Daoy (cell line): ENCODE results near the gene GRIN2C. TPM values are rescaled to one million over a fixed set of nuclear protein-coding genes. Genes with fewer than 3 reads are reported as not detected.

Experiments used
- DNase-seq: peaks from one replicate; pipeline ENCODE4 v3.0.0-alpha.2; 2015; ENCODE audit warnings: low read depth
- total RNA-seq: library from RNA; depleted of rRNA; stranded (reverse); fragments of >200 nt; shearing (Covaris generic); gene quantifications from 2 replicates; pipeline ENCODE4 v1.2.3, GENCODE V29; 2014; rRNA removed

GRIN2C gene
- total RNA-seq, 1 experiment from 2014 or later = not detected

DNA sequence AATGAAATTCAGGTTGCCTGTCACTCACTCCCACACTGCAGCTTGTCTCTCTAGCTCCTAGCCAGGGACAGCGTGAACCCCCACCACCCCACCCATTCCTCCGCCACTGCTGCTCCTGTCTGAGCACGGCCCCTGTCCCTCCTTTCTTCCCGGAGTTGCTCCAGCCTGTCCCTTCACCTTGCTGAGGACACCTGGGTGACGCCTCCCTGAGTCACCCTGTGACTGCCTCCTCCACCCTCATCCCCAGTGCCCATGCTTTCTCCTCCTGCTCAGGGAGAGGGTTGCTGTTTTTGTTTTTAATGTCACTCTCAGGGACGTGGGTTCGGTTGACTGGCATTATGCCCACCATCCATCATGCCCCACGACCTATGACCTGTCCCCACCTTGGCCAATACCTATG, 57.8 kb downstream of the GRIN2C start:
- DNase-seq = no peak

DNA sequence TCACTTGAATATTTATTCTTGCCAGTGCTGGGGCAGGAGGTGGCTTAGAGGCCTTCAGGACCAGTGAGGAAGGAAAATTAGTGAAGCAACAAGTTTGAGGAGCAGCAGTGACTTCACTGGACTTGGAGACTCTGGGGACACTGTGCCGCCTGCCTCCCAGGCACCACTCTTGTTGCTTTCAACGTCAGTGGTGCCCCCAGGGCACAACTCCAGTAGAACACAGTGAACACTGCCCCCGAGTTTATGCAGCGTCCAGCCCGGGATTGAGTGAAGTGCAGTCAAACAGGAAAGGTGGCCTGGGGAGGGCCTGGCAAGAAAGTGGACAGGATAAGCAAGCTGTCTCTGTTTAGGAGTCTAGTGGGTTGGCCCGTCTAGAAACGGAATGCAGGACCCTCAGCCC, 59.2 kb downstream of the GRIN2C start:
- DNase-seq = no peak

DNA sequence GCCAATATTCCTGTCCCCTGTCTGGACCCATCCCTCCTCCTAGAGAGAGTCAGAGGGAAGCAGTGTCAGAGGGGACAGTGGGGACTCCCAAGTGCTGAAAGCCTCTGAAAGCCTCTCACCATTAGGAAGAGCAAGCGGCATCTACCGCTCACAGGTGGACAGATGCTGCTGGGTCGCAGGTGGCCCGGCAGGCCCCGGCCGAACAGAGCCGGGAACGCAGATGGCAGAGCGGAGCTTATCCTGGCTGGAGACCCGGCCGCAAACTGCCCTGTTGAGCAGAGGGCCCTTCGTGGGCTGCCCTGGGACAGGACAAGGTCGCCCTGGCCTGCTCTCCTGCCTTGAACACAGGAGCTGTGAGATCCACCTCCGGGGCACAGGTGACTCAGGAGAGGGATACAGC, 60.6 kb downstream of the GRIN2C start:
- no peak for DNase-seq

DNA sequence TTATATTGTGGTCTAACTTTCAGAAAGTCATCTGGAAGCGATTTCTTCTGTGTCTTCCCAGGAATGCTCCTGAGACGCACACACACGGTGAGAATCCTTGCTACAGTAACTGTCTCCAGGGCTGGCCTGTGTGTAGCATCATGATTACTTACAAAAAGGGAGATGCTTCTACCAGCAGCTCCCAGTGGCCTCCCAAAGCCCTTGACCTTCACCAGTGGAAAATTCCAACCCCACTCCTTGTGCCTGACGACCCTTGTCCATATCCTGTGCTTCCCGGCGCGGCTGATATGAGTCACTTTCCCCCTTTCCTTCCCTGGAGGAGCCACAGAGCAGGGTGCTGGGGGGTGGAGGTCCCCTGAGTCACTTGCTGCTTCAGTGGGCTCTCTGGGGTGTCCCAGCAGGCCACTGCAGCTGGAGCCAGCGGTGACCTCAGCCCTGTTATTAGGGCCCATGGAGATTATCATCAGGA, 61.4 kb downstream of the GRIN2C start:
- DNase-seq = peak; percentile 56

DNA sequence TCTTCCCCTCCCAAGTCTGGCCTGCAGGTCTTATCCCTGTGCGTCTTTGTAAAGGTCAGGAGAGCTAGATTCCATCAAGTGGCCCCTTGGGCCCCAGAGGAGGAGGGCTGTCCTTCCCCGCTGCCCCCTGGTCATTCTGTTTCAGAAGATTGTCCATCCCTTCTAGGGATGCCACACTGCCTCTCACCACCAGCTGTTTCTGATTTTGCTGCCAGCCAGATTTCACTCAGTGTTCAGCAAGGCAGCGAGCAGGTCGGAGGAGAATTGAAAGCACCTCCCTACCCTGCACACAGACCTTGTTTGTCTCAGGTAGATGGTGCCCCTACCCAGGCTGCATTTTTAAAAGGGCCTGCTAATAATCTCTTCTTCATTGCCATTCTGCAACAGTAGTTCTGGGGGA, 61.9 kb downstream of the GRIN2C start:
- DNase-seq = no peak

DNA sequence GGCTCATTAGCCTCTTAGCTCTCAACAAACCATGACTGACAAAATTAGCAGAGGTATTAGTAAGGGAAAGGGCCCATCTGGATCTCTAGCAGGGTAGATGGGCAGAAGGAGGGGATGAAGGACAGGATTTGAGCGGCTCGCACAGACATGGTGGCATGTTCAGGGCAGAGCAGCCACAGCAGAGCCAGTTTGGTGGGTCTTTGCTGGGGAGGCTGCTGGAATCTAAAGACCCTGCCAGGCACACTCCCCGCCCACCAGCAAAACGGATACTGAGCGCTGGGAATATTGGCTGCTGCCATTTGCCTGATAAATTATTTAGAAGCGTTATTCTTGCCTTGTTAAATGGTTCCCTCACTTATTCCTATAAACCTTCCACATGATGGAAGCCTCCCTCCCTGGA, 62.8 kb downstream of the GRIN2C start:
- no peak for DNase-seq

DNA sequence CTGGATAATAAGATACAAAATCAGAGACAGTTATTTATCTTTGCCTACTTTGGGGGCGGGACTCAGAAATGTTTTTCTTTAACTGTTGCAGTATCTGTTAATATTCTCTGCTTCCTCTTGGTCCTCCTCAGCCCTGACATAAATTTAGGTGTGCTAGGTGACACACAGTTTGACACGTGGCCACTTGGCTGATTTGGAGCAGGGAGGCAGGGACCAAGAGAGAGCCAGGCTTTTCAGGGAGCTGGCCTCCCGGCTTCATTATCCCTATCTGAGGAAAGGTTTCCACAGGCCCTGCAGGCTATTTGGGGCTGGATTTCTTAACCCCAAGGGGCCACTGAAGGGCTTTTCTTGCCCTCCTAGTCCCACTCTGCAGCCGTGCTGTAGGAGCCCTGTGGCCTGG, 63.5 kb downstream of the GRIN2C start:
- DNase-seq = no peak

DNA sequence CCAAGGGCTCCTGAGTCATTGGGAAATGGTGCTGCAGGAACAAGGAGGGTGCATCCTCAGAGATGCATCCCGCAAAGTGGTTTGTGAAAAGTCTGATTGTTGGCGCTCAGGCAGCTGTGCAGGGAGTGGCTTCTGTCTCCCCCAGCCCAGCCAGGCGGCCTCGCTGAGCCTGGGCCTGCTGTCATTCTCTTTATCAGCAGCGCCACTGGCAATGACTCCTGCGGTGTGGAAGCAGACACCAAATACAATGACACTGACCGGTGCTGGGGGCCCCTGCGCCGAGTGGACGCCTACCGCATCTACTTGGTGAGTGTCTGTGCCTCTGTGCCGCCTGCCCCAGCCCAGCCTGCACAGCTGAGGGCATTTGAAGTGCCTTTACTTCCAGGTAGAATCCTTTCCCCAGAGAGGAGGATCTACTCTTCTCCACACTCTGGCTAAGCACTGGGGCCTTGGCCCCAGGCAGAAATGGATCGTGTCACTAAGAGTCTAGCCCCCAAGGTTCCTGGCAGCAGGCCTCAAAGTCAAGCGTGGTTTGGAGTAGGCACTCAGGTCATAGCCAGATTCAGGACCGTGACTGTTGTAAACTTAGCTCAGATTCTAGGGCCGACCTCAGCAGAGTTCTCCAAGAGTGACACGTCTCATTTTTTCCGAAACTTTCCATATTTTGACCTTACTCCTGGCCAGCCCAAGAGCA, 64.2 kb downstream of the GRIN2C start:
- DNase-seq = no peak

DNA sequence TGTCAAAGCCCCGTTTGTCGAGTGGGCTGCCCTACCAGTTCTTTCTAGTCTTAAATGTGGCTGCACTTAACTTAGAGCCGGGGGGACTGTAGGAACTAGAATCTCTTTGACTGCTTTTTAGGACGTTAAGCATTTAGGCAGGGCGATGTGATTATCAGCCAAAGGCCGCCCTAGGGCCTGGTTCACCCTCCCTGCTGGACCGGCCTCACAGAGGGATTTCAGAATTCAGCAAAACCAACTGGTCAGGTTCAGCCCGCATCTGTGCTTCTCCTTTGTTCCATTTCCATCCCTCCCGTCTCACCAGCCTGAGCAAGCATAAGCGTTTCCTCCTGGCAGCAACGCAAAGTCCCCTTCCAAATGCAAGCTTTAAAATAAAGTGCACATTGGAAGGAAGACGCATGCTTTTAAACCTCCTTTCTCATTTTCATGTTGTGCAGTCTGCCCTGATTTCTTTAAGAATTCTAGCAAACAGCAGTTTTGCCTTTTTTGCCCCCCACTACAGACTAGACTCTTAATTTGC, 67.0 kb downstream of the GRIN2C start:
- DNase-seq = no peak

Other genes with a start within 250 kb of the GRIN2C start
- gene CD300E, start 236.1 kb downstream of the GRIN2C start, total RNA-seq = not detected in 2 replicates
- not detected in 2 replicates for gene CD300LF, start 147.0 kb downstream of the GRIN2C start, total RNA-seq
- not detected in 2 replicates for gene RAB37, start 122.6 kb downstream of the GRIN2C start, total RNA-seq
- gene NHERF1, start 111.3 kb downstream of the GRIN2C start, total RNA-seq = 38.1 and 44.8 TPM in 2 replicates
- 30.0 and 31.1 TPM in 2 replicates for gene NAT9, start 83.5 kb downstream of the GRIN2C start, total RNA-seq
- 8.2 and 13.1 TPM in 2 replicates for gene FDXR, start 13.1 kb upstream of the GRIN2C start, total RNA-seq
- not detected in 2 replicates for gene FADS6, start 33.7 kb upstream of the GRIN2C start, total RNA-seq
- gene USH1G, start 63.4 kb upstream of the GRIN2C start, total RNA-seq = not detected in 2 replicates
- not detected in 2 replicates for gene OTOP2, start 64.4 kb upstream of the GRIN2C start, total RNA-seq
- not detected in 2 replicates for gene OTOP3, start 76.0 kb upstream of the GRIN2C start, total RNA-seq
- 0.11 and 0.45 TPM in 2 replicates for gene HID1, start 112.9 kb upstream of the GRIN2C start, total RNA-seq
- gene CDR2L, start 127.7 kb upstream of the GRIN2C start, total RNA-seq = 9.2 and 11.5 TPM in 2 replicates
- 155 and 172 TPM in 2 replicates for gene MRPL58, start 152.8 kb upstream of the GRIN2C start, total RNA-seq
- 453 and 707 TPM in 2 replicates for gene ATP5PD, start 187.1 kb upstream of the GRIN2C start, total RNA-seq
- 17.9 and 19.1 TPM in 2 replicates for gene KCTD2, start 187.3 kb upstream of the GRIN2C start, total RNA-seq
- 0.24 TPM in 1 of 2 replicates, not detected in the other for gene SLC16A5, start 228.1 kb upstream of the GRIN2C start, total RNA-seq